Pancreas (tissue), 10 donors: Measurements from ENCODE around the gene PNPLA1. TPM values are rescaled to one million over a fixed set of nuclear protein-coding genes. Genes with fewer than 3 reads are reported as not detected.

Experiments
- ATAC-seq, 4 donors: fragments of 200-7000 bp; cut with Tn5 transposase; one replicate each; pipeline versions ENCODE4 v1.8.0 to v1.9.1; 2020; ENCODE audit warnings: mild to moderate bottlenecking in 4 of 4, moderate library complexity in 4 of 4
- DNase-seq, 6 donors: peaks; one replicate each; pipeline ENCODE4 v3.0.0-alpha.2; 2020
- FAIRE-seq: peaks from 2 replicates; lab custom pipeline; 2012; peaks lifted over from hg19 to GRCh38; lab: Jason Lieb, UNC
- H3K27ac ChIP-seq, 4 donors: fragments of 200-600 bp; sonication (generic); 1 replicate in 3 of 4; 2 replicates in 1 of 4; pipeline versions ENCODE4 v1.5.0 to v1.8.0; 2020
- H3K27me3 ChIP-seq, 4 donors: fragments of 200-600 bp; one replicate each; pipeline ENCODE4 v1.8.0; 2021
- H3K36me3 ChIP-seq, 3 donors: fragments of 200-600 bp; sonication (generic) in 1 of 3; one replicate each; pipeline versions ENCODE4 v1.5.0 to v1.8.0; 2020 to 2021
- H3K4me1 ChIP-seq, 3 donors: fragments of 200-600 bp; one replicate each; pipeline ENCODE4 v1.8.0; 2021
- H3K4me3 ChIP-seq, 4 donors: fragments of 200-600 bp; sonication (generic) in 2 of 4; one replicate each; pipeline versions ENCODE4 v1.5.0 to v1.8.0; 2020 to 2021
- H3K9me3 ChIP-seq, 4 donors: fragments of 200-600 bp; one replicate each; pipeline ENCODE4 v1.8.0; 2021
- CTCF ChIP-seq, 4 donors: fragments of 200-600 bp; sonication (generic) in 3 of 4; IDR thresholded peaks; one replicate each; pipeline versions ENCODE4 v1.5.0 to v1.8.0; 2021; ENCODE audit warnings: antibody characterized with exemption in 4 of 4
- WGBS, 2 donors: extraction: QIAGEN DNeasy Blood & Tissue Kit; methylation state at CpG; one replicate each; pipeline ENCODE4 v1.1.7; 2013; 5-methylcytosine and 5-hydroxymethylcytosine counted together
- intact Hi-C, 3 donors: fragments of 100-400 bp; cut with DNase I; formaldehyde crosslinking; loops; one replicate each; pipeline versions ENCODE4 v1.11.1 to v1.14.2; 2022
- polyA plus RNA-seq, 2 donors: library from polyadenylated mRNA; stranded (reverse); fragments of 200-250 nt; gene quantifications; one replicate each; pipeline ENCODE4 v1.2.3, GENCODE V29; 2013
- total RNA-seq, 6 donors: library from RNA; stranded (reverse); fragmentation: NEBNext Ultra II Directional in 4 of 6; extraction: Animal tissue kit (Norgen Biotek cat#: 25700) in 4 of 6; gene quantifications; one replicate each; pipeline versions ENCODE4 v1.2.1 to v1.2.4, GENCODE V29; 2021 to 2023
- donor health status: healthy with polysubstance abuse.
- donor health status: DM: no; HTN: no; CAD: no; lungs with moderate emphysema.
- donor health status: DM: no; HTN: no; CAD: no.
- donor health status: control.
- donor health status: control.
- donor health status: Bipolar disorder and iron deficiency.
- donor health status: DM: yes; HTN: yes; CAD: no.
- donor health status: DM: no; HTN: no; CAD: no.
- donor health status: DM: no; HTN: no; CAD: no.
- donor health status: DM: yes; HTN: yes; CAD: no.

PNPLA1 gene
- total and polyA plus RNA-seq, 8 donors: 0.12 TPM; not detected in 7

- H3K9me3 ChIP-seq: no peaks in the 10 kb centered on the region
- 66 to 74% methylated on average over 10 of the region's 10 CpGs for WGBS, 2 donors
- DNase-seq: no peak
These were observed 28.1 kb upstream of the PNPLA1 start for GRCh38 chr6:36241728-36242127.

GRCh38 chr6:36242161-36242560, 27.7 kb upstream of the PNPLA1 start:
- FAIRE-seq: no peak
- intact Hi-C loops: no loop called here

More at GRCh38 chr6:36241728-36242127, 28.1 kb upstream of the PNPLA1 start:
- Histone ChIP-seq H3K4me1 (peaks cover 0 to 12% (median 9%) of the 10 kb centered on the region in 3 donors), H3K36me3 (no peaks in the 10 kb centered on the region), H3K27me3 (no peaks in the 10 kb centered on the region), H3K27ac (no peak overlapping the region), H3K4me3 (no peak overlapping the region)
- intact Hi-C loops: no loop called here
- FAIRE-seq (no peak), ATAC-seq (no peak)
- no peak for TF ChIP-seq CTCF (IDR thresholded peaks at IDR 0.05)

GRCh38 chr6:36242626-36243025, 27.2 kb upstream of the PNPLA1 start:
- intact Hi-C loops: no loop called here
- ATAC-seq (no peak), FAIRE-seq (no peak), DNase-seq (no peak)
- WGBS, 2 donors: 80 to 84% methylated on average over 4 of the region's 4 CpGs
- Histone ChIP-seq H3K4me3 (no peak overlapping the region), H3K9me3 (no peaks in the 10 kb centered on the region), H3K36me3 (no peaks in the 10 kb centered on the region), H3K27me3 (no peaks in the 10 kb centered on the region), H3K4me1 (peaks cover 0 to 12% (median 9%) of the 10 kb centered on the region in 3 donors), H3K27ac (no peak overlapping the region)
- TF ChIP-seq CTCF (IDR thresholded peaks at IDR 0.05): no peak

More at GRCh38 chr6:36242161-36242560, 27.7 kb upstream of the PNPLA1 start:
- Histone ChIP-seq H3K4me3 (no peak overlapping the region), H3K27me3 (no peaks in the 10 kb centered on the region), H3K9me3 (no peaks in the 10 kb centered on the region), H3K4me1 (peaks cover 0 to 12% (median 9%) of the 10 kb centered on the region in 3 donors), H3K27ac (no peak overlapping the region), H3K36me3 (no peaks in the 10 kb centered on the region)
- WGBS, 2 donors: 88 to 93% methylated on average over 5 of the region's 5 CpGs
- no peak for TF ChIP-seq CTCF (IDR thresholded peaks at IDR 0.05)
- ATAC-seq (no peak), DNase-seq (no peak)

- H3K9me3 ChIP-seq: no peaks in the 10 kb centered on the region
- H3K4me1 ChIP-seq: peaks cover 0 to 12% (median 9%) of the 10 kb centered on the region in 3 donors
- WGBS, 2 donors: 73 to 88% methylated on average over 3 of the region's 3 CpGs
- DNase-seq: no peak
- no peak for TF ChIP-seq CTCF (IDR thresholded peaks at IDR 0.05)
- intact Hi-C loops: no loop called here
- H3K27ac ChIP-seq: no peak overlapping the region
- no peaks in the 10 kb centered on the region for H3K27me3 ChIP-seq
- H3K36me3 ChIP-seq: no peaks in the 10 kb centered on the region
- no peak for FAIRE-seq
- H3K4me3 ChIP-seq: no peak overlapping the region
- ATAC-seq: no peak
These were observed 26.2 kb upstream of the PNPLA1 start for GRCh38 chr6:36243562-36244212.

GRCh38 chr6:36244641-36245280, 25.1 kb upstream of the PNPLA1 start:
- Histone ChIP-seq H3K27me3 (no peaks in the 10 kb centered on the region), H3K4me3 (no peak overlapping the region), H3K27ac (no peak overlapping the region), H3K4me1 (peaks cover 0 to 12% (median 9%) of the 10 kb centered on the region in 3 donors), H3K36me3 (no peaks in the 10 kb centered on the region), H3K9me3 (no peaks in the 10 kb centered on the region)
- ATAC-seq (no peak), DNase-seq (no peak), FAIRE-seq (no peak)
- intact Hi-C loops: no loop called here
- WGBS, 2 donors: 81 to 88% methylated on average over 8 of the region's 8 CpGs
- TF ChIP-seq CTCF (IDR thresholded peaks at IDR 0.05): no peak
